ENCODE results near the gene ZBTB16.

ZBTB16 gene

DNA sequence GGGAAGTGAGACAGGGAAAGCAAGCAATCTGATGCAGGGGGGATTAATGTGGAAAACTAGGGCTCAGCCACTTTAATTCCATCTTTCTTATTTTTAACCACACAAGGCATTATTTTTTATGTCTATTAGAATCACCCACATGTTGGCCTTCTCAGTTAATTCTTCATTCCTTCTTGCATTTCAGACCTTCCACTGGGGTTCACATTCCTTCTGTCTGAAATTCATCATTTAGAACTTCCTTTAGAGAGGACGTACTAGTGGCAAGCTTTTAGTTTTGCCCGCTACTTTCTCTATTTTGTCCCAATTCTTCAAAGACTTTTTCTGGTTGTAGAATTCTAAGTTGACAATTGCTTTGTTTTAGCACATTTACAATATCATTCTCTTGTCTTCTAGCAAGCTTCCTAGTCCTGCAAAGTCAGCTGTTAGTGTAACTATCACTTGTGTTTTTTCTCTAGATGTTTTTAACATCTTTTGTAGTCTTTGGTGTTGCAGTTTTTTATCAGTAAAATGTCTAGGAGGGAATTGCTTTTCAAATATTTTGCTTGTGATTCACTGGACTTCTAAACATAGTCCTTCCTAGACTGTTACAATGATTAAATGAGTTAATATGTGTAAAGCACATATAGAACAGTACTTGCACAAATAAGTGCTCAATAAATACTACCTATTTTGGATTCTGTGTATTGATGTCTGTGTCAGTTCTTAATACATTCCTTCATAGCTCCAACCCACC lies 231.2 kb downstream of the ZBTB16 start:
- DNase-seq = no peak

DNA sequence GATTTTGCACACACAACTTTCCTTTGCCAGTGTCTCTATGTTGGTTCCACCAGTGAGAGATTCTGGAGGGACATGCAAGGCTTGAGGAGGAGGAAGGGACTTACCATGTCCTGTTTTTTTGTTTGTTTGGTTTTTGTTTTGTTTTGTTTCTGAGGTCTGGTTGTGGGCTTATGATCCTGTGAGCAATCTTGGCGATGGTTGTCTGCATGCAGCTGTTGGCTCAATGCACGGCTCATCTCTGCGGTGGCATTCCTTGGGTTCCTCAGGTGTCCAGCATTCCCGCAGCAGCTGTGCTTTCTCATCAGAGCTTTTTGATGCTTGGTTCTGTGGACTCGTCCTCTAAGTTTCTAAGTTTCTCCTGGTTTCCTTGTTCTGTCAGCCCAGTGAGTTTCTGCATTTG lies 231.9 kb downstream of the ZBTB16 start:
- DNase-seq = no peak

DNA sequence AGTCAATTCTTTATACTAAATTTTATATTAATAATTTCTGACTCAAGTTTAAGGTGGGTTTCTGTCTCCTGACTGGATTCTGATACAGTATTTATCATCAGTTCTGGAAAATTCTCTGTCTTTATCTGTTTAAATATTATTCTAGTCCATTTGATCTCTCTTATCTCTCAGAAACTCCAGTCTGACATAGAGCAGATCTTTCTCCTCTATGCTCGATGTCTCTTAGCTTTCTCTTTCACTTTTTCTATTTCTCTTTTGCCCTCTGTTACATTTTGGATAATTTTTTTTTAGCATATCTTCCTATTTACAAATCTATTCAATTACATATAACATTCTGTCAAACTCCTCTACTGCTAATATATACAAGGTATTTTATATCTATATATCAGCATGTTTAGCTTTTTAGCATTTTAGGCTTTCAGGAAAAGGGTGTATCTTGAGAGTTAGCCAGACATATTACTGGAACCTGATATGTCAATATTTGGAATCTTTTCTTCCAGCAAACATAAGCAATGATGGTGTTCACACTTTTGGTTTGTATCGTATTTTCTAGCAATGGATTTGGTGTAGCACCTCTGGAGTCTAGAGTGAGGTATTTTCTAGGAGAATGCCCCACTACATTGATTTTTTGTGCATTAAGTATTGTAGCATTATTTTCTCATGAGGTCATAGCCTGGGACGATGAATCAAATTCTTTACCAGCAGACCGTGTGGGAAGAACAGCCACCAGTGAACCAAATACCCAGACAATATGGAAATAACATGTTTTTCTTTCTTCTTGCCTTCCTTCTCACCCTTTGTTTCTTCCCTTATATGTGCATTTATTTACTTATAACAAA lies 232.6 kb downstream of the ZBTB16 start:
- DNase-seq = no peak

DNA sequence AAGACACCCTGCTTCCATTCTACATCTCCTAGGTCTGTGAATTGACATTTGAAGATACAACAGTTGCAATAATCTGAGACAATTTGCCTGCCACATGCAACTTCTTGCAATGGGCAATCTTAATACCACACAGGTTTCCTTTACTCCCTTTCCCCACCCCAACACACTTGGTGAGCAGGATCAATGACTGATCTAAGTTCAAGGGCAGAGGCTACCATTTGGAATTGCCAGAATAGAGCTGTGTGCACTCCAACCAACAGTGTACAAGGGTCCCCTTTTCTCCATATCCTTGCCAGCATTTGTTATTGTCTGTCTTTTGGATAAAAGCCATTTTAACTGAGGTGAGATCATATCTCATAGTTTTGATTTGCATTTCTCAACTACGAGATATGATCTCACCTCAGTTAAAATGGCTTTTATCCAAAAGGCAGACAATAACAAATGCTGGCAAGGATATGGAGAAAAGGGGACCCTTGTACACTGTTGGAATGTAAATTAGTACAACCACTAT lies 233.7 kb downstream of the ZBTB16 start:
- DNase-seq = no peak

DNA sequence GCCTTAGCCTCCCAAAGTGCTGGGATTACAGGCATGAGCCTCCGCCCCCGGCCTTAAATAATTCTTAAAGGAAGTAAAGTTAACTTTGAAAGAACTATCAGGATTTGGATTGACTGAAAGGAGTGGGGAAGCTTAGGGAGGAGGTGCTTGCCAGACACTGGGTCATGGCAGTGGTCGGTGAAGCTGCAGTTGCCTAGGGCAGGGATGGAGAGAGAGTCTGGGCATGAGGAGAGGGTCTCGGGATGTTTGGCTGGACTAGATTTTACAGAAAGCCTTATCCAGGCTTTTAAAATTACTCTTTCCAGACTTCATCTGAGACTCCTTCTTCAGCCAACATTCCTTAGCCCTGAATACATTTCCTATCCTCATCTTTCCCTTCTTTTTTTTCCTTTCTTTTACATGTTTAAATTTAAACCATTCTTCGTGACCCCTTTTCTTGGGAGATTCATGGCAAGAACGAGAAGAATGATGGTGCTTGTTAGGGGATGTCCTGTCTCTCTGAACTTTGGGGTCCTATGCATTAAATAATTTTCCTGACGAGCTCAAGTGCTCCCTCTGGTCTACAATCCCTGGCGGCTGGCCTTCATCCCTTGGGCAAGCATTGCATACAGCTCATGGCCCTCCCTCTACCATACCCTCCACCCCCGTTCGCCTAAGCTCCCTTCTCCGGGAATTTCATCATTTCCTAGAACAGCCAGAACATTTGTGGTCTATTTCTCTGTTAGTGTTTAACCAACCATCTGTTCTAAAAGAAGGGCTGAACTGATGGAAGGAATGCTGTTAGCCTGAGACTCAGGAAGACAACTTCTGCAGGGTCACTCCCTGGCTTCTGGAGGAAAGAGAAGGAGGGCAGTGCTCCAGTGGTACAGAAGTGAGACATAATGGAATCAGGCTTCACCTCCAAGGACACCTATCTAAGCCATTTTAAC lies 236.4 kb downstream of the ZBTB16 start, which contains the start of gene NNMT:
TSS of gene NNMT (plus strand) at position 724 of the 929 bp plus-strand sequence. CDS start at position 882, 158 bp downstream.
- DNase-seq = no peak

DNA sequence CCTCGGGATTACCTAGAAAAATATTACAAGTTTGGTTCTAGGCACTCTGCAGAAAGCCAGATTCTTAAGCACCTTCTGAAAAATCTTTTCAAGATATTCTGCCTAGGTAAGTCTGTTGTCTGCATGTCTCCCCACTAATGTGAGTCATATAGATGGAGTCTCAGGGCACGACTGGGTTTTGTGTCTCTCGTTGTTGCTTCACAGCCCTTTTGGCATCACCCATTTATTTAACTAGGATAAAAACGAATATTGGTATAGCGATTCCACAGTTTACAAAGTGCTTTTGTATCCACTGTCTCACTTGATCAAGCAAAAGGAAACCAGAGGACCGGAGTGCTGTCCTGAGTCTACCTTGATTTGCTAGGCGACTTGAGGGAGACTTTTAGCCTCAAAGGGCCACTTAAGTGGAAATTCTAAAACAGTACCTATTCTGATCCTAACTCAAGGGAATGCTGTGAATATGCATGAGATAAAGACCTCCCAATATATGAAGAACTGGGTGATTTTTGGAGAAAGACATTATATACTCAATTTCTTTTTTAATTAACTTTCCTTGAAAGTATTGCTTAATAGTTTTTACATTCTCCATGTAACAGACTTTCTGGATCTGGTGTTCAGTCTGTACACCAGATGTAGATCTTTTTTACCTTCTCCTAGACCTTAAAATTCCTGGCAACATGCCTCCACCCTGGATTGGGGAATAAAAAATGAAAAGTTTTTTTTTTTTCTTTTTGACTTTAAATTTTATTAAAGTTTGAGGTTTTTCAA lies 237.3 kb downstream of the ZBTB16 start:
- DNase-seq = no peak

DNA sequence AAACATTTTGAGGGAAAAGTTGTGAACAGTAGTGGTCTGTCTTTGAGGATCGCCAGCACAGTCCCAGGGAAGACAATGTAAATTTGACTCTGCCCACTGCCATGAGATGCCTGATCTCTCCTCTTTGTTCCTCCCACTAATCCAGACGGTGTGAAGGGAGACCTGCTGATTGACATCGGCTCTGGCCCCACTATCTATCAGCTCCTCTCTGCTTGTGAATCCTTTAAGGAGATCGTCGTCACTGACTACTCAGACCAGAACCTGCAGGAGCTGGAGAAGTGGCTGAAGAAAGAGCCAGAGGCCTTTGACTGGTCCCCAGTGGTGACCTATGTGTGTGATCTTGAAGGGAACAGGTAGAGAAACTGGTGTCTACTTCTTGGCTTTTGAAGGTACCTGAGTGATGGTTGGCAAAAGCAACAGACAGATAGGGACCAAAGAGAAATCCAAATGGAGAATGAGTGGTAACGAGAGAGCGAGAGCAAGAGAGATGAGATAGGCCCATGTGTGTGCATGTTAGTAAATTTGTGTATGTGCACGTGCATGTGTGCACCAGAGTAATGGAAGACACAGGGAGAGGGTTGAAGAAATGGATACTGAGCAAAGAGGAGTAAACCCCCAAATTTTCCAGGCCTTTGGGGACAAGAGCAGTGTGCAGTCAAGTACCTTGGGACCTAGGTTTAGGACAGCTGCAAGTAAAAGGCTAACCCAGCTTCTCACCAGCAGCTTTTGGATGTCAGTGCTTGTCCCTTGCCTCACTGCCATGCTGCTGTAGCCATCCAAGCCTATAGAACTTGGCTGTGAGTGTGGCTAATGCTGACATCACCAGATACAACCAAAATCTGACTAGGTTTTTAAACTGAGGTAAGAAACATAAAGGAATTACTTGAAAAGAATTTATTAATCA lies 238.5 kb downstream of the ZBTB16 start:
- DNase-seq = no peak

DNA sequence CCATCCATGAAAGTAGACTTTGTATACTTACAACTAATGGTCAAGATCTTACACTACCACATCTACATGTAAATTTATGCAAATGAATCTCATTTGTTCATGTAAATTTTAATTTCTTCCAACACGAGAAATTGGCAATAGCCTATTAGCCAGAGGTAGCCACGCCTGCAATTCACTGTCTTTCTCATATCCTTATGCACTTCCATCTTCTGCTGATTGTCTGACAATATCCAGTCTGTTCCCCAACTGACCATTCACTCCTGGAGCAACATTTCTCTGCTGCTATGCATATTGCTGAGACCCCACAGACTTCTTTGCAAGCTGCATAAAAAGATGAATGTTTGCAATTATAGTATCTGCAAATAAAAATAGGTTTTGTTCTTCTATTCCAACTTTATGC lies 239.2 kb downstream of the ZBTB16 start:
- DNase-seq = no peak

Data from NCI-H526 (cell line).